ENCODE results near the gene SMPX. TPM values are rescaled to one million over a fixed set of nuclear protein-coding genes. Genes with fewer than 3 reads are reported as not detected.

SMPX gene
- total RNA-seq, 1 donor from 2014 or later: not detected

DNA sequence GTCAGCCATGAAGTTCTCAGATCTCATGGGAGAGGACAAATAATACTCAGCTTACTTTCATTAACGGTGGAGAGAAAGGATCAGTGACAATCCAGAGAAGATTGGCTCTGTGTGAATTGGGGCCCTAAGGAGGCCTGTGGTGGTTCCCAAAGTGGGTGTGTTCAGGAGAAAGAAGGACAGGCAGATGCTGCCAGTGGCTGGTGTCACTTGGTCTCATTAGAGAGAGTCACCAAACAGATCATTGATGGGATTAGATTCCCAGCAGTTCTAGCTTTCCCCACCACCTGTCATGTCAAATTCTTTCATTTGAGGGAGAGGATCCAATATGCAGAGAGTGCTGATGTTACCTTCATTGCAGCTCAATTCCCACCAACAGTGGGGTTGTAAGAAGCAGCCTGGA is 8.0 kb downstream of the SMPX start:
- Mint-ChIP-seq H3K9me3 (ENCODE audit: unreplicated experiment) (no peaks in the 10 kb centered on the region), H3K36me3 (ENCODE audit: low read depth, unreplicated experiment) (no peaks in the 10 kb centered on the region), H3K4me3 (ENCODE audit: unreplicated experiment) (no peak overlapping the region), H3K27me3 (ENCODE audit: low read depth, unreplicated experiment) (no peaks in the 10 kb centered on the region), H3K27ac (ENCODE audit: unreplicated experiment) (no peak overlapping the region), H3K4me1 (ENCODE audit: low read depth, unreplicated experiment) (peaks cover 3% of the 10 kb centered on the region)
- no peak overlapping the region for H3K9ac ChIP-seq (ENCODE audit: low read length)
- H3K9me3 ChIP-seq (ENCODE audit: insufficient read depth, low read depth, low read length): no peaks in the 10 kb centered on the region
- no peaks in the 10 kb centered on the region for H3K36me3 ChIP-seq (ENCODE audit: insufficient read depth, low read length)
- H3K27me3 ChIP-seq (ENCODE audit: insufficient read depth, low read length): no peaks in the 10 kb centered on the region
- FAIRE-seq: no peak
- no peaks in the 10 kb centered on the region for H4K20me1 ChIP-seq (ENCODE audit: insufficient read depth, low read length)
- H3K27ac ChIP-seq (ENCODE audit: low read depth, low read length): no peak overlapping the region
- H3K4me2 ChIP-seq (ENCODE audit: low read length): no peak overlapping the region
- no peak overlapping the region for H3K4me3 ChIP-seq (ENCODE audit: insufficient read depth, low read depth, low read length)
- H3K4me1 ChIP-seq (ENCODE audit: insufficient read depth, low read length): no peaks in the 10 kb centered on the region
- TF ChIP-seq EZH2 (IDR thresholded peaks at IDR 0.05; ENCODE audit: insufficient read depth, low read length): no peak
- TF ChIP-seq, protein P1, sequence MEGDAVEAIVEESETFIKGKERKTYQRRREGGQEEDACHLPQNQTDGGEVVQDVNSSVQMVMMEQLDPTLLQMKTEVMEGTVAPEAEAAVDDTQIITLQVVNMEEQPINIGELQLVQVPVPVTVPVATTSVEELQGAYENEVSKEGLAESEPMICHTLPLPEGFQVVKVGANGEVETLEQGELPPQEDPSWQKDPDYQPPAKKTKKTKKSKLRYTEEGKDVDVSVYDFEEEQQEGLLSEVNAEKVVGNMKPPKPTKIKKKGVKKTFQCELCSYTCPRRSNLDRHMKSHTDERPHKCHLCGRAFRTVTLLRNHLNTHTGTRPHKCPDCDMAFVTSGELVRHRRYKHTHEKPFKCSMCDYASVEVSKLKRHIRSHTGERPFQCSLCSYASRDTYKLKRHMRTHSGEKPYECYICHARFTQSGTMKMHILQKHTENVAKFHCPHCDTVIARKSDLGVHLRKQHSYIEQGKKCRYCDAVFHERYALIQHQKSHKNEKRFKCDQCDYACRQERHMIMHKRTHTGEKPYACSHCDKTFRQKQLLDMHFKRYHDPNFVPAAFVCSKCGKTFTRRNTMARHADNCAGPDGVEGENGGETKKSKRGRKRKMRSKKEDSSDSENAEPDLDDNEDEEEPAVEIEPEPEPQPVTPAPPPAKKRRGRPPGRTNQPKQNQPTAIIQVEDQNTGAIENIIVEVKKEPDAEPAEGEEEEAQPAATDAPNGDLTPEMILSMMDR (IDR thresholded peaks at IDR 0.05; ENCODE audit: insufficient read depth, low read depth, low read length): no peak
- H2AFZ ChIP-seq (ENCODE audit: low read depth, low read length): no peak overlapping the region
- DNase-seq (ENCODE audit: low read depth): no peak
- no peaks in the 10 kb centered on the region for H3K79me2 ChIP-seq (ENCODE audit: insufficient read depth, low read length)

- no peaks in the 10 kb centered on the region for H4K20me1 ChIP-seq (ENCODE audit: insufficient read depth, low read length)
- peak; percentile 88 for FAIRE-seq
- no peak overlapping the region for H3K4me2 ChIP-seq (ENCODE audit: low read length)
- no peak overlapping the region for H3K4me3 ChIP-seq (ENCODE audit: insufficient read depth, low read depth, low read length)
- H3K36me3 ChIP-seq (ENCODE audit: insufficient read depth, low read length): no peaks in the 10 kb centered on the region
- no peak overlapping the region for H3K27ac ChIP-seq (ENCODE audit: low read depth, low read length)
- no peak for DNase-seq (ENCODE audit: low read depth)
- TF ChIP-seq EZH2 (IDR thresholded peaks at IDR 0.05; ENCODE audit: insufficient read depth, low read length): no peak
- TF ChIP-seq, protein P1 (IDR thresholded peaks at IDR 0.05; ENCODE audit: insufficient read depth, low read depth, low read length): no peak
- H3K9me3 ChIP-seq (ENCODE audit: insufficient read depth, low read depth, low read length): no peaks in the 10 kb centered on the region
- no peak overlapping the region for H2AFZ ChIP-seq (ENCODE audit: low read depth, low read length)
- H3K27ac Mint-ChIP-seq (ENCODE audit: unreplicated experiment): no peak overlapping the region
- H3K36me3 Mint-ChIP-seq (ENCODE audit: low read depth, unreplicated experiment): no peaks in the 10 kb centered on the region
- no peak overlapping the region for H3K9ac ChIP-seq (ENCODE audit: low read length)
- H3K27me3 ChIP-seq (ENCODE audit: insufficient read depth, low read length): no peaks in the 10 kb centered on the region
- no peaks in the 10 kb centered on the region for H3K27me3 Mint-ChIP-seq (ENCODE audit: low read depth, unreplicated experiment)
- peaks cover 3% of the 10 kb centered on the region for H3K4me1 Mint-ChIP-seq (ENCODE audit: low read depth, unreplicated experiment)
- no peaks in the 10 kb centered on the region for H3K4me1 ChIP-seq (ENCODE audit: insufficient read depth, low read length)
- no peaks in the 10 kb centered on the region for H3K79me2 ChIP-seq (ENCODE audit: insufficient read depth, low read length)
- H3K4me3 Mint-ChIP-seq (ENCODE audit: unreplicated experiment): no peak overlapping the region
- H3K9me3 Mint-ChIP-seq (ENCODE audit: unreplicated experiment): no peaks in the 10 kb centered on the region
Measured at GRCh38 chrX:21748235-21748634, 9.7 kb downstream of the SMPX start.

GRCh38 chrX:21747558-21747957 is 10.4 kb downstream of the SMPX start:
- Mint-ChIP-seq H3K27me3 (ENCODE audit: low read depth, unreplicated experiment) (no peaks in the 10 kb centered on the region), H3K36me3 (ENCODE audit: low read depth, unreplicated experiment) (no peaks in the 10 kb centered on the region), H3K4me3 (ENCODE audit: unreplicated experiment) (peak overlapping the region; percentile 54), H3K4me1 (ENCODE audit: low read depth, unreplicated experiment) (peaks cover 3% of the 10 kb centered on the region), H3K27ac (ENCODE audit: unreplicated experiment) (peak overlapping the region; percentile 41), H3K9me3 (ENCODE audit: unreplicated experiment) (no peaks in the 10 kb centered on the region)
- Histone ChIP-seq H3K79me2 (ENCODE audit: insufficient read depth, low read length) (no peaks in the 10 kb centered on the region), H4K20me1 (ENCODE audit: insufficient read depth, low read length) (no peaks in the 10 kb centered on the region), H2AFZ (ENCODE audit: low read depth, low read length) (no peak overlapping the region), H3K4me3 (ENCODE audit: insufficient read depth, low read depth, low read length) (no peak overlapping the region), H3K36me3 (ENCODE audit: insufficient read depth, low read length) (no peaks in the 10 kb centered on the region), H3K27me3 (ENCODE audit: insufficient read depth, low read length) (no peaks in the 10 kb centered on the region), H3K9ac (ENCODE audit: low read length) (no peak overlapping the region), H3K9me3 (ENCODE audit: insufficient read depth, low read depth, low read length) (no peaks in the 10 kb centered on the region), H3K4me2 (ENCODE audit: low read length) (no peak overlapping the region), H3K4me1 (ENCODE audit: insufficient read depth, low read length) (no peaks in the 10 kb centered on the region), H3K27ac (ENCODE audit: low read depth, low read length) (no peak overlapping the region)
- FAIRE-seq (no peak), DNase-seq (ENCODE audit: low read depth) (no peak)
- TF ChIP-seq, protein P1 (IDR thresholded peaks at IDR 0.05; ENCODE audit: insufficient read depth, low read depth, low read length): no peak
- TF ChIP-seq EZH2 (IDR thresholded peaks at IDR 0.05; ENCODE audit: insufficient read depth, low read length): no peak
